AG20443 (cell line): ENCODE measurements around the gene PEAK3.

Experiments used
- DNase-seq: peaks from one replicate; pipeline ENCODE4 v3.0.0; 2012; ENCODE audit warnings: low spot score, mixed read lengths

PEAK3 gene, protein sequence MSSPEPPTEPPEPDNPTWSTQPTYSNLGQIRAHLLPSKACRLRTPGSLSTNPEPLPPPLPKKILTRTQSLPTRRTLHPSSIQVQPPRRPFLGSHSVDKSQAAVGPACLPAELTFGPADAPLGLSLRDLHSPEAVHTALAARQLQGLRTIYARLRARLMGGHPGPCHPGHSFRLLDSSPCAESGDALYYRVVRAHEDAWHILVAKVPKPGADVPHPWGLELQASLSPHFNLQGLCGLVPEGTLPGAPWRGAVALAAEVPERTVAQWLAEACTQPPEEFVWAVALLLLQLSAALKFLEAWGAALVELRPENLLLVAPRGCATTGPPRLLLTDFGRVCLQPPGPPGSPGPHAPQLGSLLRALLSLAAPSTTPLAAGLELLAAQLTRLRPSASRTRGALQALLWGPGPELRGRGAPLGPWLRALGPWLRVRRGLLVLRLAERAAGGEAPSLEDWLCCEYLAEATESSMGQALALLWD

DNA sequence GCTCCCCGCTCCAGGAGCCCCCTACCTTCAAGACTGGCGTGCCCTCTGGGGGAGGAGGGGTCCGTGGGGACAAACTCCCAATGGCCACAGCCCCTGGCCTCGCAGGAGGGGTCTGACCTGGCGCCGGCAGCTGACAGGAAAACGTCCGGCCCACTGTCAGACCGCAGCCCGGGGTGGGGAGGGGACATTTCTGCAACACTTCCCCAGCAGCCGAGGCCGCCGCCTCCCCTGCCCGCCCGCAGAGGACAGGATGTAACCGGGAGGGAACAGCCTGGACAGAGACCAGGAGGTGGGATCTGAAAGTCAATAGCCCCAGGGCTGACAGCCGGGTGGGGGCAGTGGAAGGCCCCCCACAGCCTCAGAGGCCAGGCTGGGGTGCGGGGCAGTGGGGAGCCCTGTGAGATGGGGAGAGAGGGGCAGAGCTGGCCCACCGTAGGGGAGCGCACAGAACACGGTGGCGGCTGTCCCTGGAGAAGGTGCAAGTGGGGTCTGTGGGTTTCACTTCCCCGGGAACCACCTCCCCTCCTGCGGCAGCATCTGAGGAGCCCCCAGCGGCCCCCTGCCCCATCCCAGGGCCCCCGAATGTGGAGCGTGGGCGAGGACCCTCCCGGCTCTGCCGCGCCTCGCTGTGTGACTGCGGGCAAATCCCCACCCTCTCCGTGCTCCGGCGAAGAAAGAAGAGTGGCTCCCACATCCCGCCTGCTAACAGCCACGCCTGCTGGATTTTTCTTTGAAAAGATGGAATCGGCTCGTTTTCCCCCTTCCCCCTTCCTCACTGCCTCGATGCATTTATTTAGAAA lies at the start of gene PEAK3:
Gene PEAK3 (minus strand): TSS at position 114 of the 800 bp plus-strand sequence. CDS start 1,244 bp downstream, outside the sequence.
- no peak for DNase-seq

DNA sequence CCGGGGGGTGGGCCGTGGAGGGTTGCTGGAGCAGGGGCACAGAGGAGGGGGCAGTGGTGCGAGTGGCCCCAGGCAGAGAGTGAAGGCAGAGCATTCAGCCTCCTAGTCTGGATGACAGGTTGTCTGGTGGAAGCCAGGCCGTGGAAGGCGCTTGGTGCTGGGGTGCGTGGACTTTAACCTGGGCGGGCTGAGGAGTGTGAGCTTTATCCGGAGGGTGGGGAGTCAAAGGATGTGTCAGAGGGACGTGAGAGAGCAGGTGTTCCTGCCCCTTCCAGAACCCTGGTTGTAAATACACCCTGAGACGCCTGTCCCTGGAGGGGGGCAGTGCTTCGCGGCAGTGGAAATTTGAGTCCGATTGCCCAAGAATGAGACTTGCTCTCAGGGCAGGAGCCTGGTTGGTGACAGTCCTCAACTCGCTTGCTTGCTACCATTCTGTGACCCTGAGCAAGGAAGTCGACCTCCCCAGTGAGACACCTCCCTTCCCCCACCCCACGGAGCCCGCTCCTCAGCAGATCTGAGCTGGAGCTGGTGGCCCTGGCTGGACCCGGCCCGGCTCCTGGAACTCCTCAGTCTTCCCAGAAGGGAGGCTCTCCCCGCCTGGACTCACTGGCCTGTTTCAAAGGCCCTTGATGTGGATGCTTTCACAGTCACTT lies 48.8 kb upstream of the PEAK3 start:
- no peak for DNase-seq

DNA sequence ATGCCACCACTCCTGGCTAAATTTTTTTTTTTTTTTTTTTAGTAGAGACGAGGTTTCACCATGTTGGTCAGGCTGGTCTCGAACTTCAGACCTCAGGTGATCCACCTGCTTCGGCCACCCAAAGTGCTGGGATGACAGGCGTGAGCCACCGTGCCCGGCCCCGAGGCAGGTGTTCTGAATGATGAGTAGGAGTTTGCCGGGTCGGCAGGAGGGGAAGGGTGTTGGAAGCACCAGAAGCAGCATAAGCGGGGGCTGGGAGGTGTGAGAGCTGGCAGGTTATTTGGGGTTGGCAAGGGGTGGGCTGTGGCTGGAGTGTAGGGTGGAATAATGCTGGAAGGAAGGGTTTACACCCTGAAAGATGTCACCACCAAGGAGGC lies 48.3 kb upstream of the PEAK3 start:
- no peak for DNase-seq

DNA sequence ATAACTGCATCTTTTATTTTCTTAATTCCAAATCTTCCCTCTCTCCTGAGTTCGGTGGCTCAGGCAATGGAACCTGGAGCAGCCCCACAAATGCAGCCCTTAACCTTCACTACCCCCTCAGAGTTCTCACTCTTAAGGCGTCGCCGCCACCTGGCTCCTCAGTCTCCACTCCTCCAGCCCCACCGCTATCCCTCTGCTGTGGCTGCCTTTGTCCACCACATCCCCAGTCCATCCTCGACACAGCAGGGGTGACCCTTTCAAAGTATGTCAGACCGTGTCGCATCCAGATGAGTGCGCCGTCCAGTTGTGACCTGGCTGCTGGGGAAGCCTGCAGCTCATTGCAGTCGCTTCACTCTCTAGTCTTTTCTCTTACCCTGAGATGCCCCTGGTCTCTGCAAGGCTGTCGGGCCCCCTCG lies 47.5 kb upstream of the PEAK3 start:
- DNase-seq, result no peak

DNA sequence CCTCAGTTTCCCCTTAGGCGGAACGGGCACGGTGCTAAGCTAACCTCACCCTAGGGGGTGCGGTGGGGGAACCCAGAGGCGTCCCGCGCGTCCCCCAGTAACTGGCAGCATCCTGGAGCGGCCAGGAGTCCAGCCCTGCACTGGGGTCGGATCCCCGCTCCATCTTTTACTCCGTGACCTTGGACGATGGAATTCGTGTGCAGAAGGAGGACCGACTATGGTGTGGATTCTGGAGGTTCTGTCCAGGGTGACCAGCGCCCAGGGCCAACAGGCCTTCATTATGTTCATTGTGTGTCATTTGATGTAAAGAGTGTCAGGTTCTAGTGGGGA lies 47.1 kb upstream of the PEAK3 start:
- DNase-seq, result no peak

DNA sequence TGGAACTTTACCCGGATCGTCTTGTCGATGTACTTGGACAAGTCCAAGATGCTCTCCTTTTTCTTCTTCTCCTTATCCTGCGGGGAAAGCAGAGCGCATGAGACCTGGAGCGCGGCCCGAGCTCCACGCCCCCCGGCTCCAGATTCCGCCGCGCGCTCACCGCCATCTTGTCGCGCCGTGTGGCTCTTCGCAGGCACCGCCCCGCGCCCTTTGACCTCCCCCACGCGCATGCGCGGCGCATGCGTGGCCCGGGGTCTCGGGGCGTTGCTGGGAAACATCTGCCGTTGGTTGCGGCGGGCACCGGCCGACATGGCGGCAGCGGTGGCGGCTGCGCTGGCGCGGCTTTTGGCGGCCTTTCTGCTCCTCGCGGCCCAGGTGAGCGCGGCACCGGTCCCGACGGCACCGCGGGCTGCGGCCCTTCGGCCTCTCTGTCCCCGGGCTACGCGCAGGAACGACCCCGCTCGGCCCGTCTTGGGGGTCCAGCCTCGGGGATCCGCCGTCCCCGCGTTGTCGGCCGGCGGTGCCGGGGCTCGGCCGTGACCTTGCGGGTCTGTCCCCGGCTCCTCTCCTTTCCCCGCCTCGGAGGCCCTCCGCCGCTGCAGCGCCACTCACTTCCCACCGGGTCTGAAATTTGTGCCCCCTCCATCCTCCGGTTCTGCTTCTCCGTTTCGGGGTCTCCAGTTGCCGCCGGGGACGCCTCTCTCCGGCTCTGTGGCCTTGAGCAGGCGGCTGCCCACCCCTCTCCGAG lies 46.6 kb upstream of the PEAK3 start, which contains the start of the genes LSM7 and SPPL2B:
Gene LSM7 (minus strand): TSS at position 186 of the 748 bp plus-strand sequence. CDS start 20 bp downstream, at position 166.
Gene SPPL2B (plus strand): TSS at position 284 of the 748 bp plus-strand sequence. CDS start 26 bp downstream, at position 310.
- peak; percentile 100 for DNase-seq

DNA sequence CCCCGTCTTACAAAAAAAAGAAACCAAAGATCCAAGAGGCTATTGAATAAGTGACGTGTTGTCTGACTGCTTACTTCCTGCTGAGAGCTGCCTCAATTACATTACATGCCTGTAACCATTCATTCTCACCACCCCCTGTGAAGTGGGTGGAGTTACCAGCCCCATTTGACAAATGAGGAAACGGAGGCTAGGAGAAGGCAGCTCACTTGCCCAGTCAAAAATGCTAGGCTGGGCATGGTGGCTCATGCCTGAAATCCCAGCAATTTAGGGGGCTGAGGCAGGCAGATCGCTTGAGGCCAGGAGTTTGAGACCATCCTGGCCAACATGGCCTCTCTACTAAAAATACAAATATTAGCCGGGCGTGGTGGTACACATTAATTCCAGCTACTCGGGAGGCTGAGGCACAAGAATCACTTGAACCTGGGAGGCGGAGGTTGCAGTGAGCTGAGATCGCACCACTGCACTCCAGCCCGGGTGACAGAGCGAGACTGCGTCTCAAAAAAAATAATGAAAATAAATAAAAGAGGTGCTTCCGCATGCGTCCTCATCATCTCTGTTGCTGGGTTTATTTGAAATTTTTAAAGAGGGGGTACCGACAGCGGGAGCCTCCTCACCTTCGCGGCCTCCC lies 45.9 kb upstream of the PEAK3 start:
- DNase-seq, result peak; percentile 73

DNA sequence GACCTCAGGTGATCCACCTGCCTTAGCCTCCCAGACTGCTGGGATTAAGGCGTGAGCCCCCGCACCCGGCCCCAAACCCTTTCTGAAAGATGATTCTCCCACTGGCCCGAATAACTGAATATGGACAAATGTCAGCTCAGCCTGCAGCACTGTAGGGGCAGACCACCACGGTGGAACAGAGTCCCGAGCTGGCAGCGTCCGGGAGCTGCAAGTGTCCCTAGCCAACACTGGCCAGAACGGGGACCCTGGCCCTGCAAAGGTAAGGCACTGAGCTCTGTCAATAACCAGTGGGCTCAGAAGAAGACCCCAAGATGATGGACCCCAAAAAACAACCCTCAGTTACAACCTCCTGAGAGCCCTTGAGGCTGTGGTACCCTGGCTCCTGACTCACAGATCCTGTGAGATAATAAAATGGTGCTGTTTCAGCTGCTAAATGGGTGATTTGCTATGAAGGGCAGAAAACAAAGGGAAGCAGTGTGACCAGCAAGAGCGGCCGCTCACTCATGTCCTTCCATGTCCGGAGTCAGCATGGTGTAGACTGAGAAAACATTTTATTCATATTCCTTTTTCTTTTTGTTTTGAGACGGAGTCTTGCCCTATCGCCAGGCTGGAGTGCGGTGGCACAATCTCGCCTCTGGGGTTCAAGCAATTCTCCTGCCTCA lies 44.9 kb upstream of the PEAK3 start:
- DNase-seq, result no peak

DNA sequence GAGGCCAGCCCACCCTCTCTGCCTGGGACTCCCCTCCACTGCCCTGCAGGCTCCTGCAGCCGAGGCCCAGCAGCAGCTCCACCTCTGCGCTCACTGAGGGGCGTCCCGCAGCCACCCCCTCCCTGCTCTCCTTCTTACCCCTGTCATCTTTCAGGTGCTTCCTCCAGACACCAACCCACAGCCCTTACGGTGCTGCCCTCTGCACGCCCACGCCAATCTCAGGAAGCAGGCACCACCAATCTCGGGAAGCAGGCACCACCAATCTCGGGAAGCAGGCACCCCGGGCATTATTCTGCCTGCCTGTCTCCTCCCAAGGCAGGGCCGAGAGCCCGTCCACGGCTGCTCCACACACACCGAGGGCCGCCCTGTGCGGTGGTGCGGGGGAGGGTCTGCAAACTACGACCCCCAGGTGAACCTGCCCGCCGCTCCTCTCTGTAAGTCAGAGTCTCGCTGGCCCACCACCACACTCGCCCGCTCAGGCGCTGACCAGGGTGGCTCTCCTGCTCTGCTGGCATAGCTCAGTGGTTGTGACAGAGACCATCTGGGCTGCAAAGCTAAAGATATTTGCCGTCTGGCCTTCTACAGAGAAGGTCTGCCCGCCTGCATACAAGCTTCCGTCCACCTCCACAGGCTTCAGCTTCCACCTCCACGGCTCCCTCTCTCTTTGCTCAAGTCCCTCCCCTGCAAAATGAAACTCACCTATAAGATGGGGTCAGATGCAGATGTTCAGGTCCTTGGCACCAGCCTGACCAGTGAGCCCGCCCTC lies 43.5 kb upstream of the PEAK3 start:
- no peak for DNase-seq

DNA sequence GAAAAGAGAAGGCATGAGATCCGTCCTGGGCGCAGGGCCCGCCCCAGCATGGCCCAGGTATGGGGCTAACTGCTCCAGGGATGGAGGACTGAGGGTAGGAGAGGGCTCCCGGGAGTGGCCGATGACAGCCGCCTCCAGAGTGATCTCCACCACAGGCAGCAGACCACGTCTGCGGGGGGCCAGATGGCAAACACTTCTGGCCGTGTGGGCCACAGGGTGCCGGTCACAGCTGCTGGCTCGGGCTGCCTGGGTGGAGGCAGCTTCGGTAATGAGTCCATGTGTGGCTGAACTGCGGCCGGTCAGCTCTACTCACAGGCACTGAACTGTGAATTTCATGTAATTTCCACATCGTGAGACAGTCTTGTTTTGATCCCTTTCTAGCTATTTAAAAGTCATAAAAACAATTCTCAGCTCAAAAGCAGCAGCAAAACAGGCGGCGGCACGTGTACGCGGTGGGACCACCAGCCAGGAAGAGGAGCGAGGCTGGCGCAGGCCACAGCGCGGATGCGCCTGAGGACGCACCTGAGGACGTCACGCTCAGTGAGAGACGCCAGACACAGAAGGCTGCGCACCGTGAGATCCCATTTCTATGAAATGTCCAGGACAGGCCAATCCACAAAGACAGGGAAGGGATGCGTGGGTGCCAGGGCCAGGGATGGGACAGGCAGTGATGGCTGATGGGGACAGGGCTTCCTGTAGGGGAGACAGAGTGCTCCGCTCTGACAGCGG lies 42.4 kb upstream of the PEAK3 start:
- no peak for DNase-seq

DNA sequence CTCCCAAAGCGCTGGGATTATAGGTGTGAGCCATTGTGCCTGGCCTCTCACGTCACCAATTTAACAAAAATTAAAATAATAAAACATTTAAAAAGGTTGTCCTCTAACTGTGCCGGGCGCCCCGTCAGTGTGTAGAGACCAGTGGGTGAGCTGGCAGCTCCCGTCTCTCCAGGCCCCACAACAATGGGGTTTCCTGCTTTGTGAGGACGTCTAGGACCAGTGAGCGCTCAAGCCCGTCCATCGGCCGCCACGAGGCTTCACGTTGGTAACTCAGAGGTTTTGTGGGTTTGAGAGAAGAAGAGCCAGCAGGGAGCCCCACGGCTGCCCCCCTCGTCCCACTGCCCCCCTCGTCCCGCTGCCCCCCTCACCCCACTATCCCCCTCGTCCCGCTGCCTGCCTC lies 41.7 kb upstream of the PEAK3 start:
- no peak for DNase-seq

DNA sequence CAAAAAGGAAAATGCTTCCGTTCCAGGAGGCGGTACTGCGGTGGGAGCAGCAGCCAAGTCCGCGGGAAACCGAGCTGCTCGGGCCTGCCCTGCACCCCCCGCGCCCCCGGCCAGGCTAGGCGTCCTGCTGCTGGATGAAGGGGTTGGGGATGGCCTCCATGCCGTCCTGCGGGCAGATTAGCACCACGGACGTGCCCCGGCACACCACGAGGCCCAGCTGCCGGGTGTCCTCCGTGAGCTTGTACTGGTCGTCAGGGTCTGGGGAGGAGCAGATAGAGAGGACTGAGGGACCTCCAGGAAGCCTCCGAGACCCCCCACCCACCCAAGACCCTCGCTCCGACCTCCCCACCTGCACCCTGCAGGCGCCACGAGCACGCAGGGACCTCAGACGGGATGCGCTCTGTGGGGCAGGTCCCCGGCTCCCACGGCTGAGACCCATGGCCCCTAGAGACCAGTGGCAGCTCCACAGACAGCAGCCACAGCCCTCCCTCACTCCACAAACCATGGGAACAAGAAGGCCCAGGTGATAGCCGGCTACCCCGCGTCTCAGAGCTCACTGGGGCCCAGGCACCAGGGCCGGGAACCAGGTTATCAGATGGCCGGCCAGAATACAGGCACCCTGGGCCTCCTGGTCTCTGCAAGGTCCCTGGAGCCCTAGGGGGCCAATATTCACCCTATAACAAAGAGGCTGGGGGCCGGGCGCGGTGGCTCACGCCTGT lies 39.7 kb upstream of the PEAK3 start:
- no peak for DNase-seq

DNA sequence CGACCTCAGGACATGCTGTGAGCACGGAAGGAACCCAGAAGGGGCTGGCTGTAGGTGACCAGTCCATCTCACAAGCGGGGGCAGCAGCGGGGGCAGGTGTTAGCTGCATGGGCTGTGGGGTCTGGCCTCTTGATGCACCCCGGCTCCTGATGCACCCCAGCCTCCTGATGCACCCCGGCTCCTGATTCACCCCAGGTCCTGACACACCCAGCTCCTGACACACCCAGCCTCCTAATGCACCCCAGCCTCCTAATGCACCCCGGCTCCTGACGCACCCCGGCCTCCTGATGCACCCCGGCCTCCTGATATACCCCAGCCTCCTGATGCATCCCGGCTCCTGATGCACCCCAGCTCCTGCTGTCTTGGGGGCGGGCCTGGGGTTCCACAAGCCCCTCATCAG lies 39.0 kb upstream of the PEAK3 start:
- no peak for DNase-seq

DNA sequence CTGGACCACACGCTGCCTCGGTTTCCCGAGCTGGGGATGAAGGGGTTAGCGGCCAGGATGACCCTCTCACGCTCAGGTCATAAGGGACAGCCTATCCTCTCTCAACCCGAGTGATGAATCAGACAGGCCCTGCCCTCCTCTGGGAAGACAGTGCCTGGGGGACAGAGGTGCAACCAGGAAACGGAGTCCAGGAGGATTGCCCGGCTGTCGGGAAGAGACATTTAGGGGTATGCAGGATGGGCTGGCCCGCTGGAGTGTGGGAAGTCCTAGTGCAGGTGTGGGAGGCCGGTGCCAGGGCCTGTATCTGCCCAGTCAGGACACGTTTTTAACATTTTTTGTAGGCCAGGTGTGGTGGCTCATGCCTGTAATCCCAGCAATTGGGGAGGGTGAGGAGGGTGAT lies 38.1 kb upstream of the PEAK3 start:
- DNase-seq, result no peak

DNA sequence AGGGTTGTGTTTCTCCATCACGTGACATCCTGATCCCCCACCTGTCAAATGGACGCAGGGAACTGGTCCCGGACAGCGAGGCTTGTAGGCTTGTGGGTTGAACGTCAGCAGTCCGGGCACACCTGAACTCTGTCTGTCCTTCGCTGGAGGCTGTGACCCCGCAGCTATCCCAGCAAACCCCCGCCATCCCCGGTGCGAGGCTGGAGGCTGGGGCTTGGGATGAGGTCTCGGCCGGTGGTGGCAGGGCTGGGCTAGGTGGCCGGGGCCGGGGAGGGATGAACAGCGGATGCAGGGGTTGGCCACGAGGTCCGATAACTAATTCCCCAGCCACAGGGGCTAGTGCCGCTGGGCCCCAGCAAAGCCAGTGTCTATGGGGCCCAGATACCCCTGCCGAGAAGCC lies 37.6 kb upstream of the PEAK3 start:
- DNase-seq, result no peak

DNA sequence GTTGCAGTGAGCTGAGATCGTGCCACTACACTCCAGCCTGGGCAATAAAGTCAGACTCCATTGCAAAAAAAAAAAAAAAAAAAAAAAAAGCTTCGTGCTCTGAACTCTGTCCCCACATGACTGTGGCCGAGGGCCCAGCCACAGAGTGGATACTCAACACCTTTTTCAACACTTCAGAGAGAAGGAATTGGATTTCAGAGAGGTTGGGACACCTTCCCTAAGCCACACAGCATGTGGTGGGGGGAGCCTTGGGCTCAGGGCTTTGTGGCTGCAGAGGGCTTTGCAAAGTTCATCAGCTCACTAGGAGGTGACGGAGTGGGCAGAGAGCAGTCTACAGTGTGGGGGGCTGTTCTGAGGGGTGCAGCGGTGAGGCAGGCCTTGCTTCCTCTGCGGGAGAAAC lies 36.9 kb upstream of the PEAK3 start:
- DNase-seq, result no peak

DNA sequence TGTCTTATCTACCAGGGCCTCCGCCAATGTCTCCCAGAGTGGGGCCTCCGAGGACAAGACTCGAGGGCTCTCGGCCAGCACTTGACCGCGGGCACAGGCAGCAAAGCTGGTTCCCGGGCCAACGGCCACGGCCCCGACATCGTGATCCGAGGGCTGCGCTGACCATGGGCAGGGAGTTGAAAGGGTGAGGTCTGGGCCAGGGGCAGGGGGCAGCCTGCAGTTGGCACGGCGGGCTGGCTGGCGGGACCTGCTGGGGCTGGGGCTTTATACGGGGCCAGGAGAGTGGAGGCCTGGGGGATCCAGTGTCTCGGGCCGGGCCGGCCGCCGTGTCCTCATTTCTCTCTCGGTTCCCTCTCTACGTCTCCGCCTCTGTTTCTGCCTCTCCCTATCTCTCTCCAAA lies 35.8 kb upstream of the PEAK3 start:
- DNase-seq, result no peak

DNA sequence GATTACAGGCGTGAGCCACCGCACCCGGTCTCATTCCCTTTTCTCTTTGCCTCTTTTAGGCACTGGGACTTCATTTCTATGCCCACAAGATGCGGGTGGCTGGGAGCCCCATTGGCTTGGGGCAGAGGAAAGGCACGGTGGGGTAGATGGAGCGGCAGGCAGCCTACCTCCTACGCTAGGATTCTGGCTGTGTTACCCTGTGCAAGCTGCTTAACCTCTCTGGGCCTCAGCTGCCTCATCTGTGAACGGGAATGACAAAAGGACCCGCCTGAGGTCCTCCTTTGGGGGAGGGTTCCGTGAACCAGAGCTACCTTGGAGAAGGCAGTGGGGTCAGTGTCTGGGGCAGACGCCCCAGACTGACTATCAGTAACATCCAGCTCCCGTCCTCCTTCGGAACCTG lies 35.3 kb upstream of the PEAK3 start:
- DNase-seq, result no peak
